Measurements from ENCODE around the gene SENP1. TPM values are rescaled to one million over a fixed set of nuclear protein-coding genes. Genes with fewer than 3 reads are reported as not detected.

The SENP1 gene
- total RNA-seq, 1 experiment from 2014 or later: 28.8 TPM

DNA sequence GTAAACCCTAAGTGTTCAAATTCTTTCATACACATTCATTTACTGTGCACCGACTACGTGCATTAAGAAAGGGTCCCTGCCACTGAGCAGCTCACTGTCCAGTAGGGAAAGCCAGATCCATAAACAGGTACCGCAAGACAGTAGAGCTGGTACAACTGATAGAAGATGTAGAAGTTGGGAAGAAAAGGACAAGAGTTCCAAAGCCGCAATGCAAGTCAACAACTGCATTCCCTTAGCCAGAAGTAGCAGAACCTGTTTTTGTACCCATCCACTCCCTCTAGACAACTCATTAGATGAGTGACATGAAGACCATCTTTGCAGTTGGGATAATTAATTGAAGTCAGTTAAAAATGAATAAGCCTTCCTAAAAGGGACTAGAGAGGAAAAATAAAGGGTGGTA, 1.3 kb downstream of the SENP1 start:
- H3K9me3 ChIP-seq (ENCODE audit: control insufficient read depth, low read depth, low read length): no peaks in the 10 kb centered on the region
- H3K9ac ChIP-seq (ENCODE audit: extremely low read depth, insufficient read length, low read length): peak overlapping the region; percentile 30
- H3K4me1 ChIP-seq (ENCODE audit: insufficient read depth, low read length): peaks cover 7% of the 10 kb centered on the region
- Mint-ChIP-seq H3K27ac (peak overlapping the region in 1 of 3 experiments; percentile 25; a peak in 1 of 7 replicates), H3K27me3 (ENCODE audit: low read depth) (peaks cover 9% of the 10 kb centered on the region), H3K4me1 (peaks cover 16 to 18% of the 10 kb centered on the region in 2 experiments), H3K36me3 (ENCODE audit: insufficient read depth in 1 of 3, low read depth in 3 of 3) (no peaks in the 10 kb centered on the region), H3K4me3 (peak overlapping the region; percentile 84 to 94), H3K9me3 (no peaks in the 10 kb centered on the region)
- DNase-seq: no peak
- no peak overlapping the region for H2BK5ac ChIP-seq (ENCODE audit: insufficient read length, low read length)
- no peak overlapping the region for H3K23ac ChIP-seq (ENCODE audit: insufficient read length, low read depth, low read length)
- H3K79me2 ChIP-seq (ENCODE audit: insufficient read depth, low read length): peaks cover 3% of the 10 kb centered on the region; the same call in 1 of the 2 replicates
- no peaks in the 10 kb centered on the region for H4K20me1 ChIP-seq (ENCODE audit: control insufficient read depth, insufficient read depth, insufficient read length)
- peak overlapping the region; percentile 96 for H3K4me2 ChIP-seq (ENCODE audit: insufficient read depth, insufficient read length, low read length)
- WGBS (ENCODE audit: extremely low coverage, insufficient read length, low lambda C conversion rate): 100% methylated on average over 1 of the region's 4 CpGs
- H2BK20ac ChIP-seq (ENCODE audit: low read depth, low read length, poor library complexity, severe bottlenecking): no peak overlapping the region
- H3K14ac ChIP-seq (ENCODE audit: insufficient read depth, low read length): no peak overlapping the region
- no peak overlapping the region for H3T11ph ChIP-seq (ENCODE audit: low read length)
- H2BK15ac ChIP-seq (ENCODE audit: low read depth, low read length): no peak overlapping the region
- H3K79me1 ChIP-seq (ENCODE audit: insufficient read depth, low read depth, low read length, poor library complexity, severe bottlenecking): no peaks in the 10 kb centered on the region
- no peak overlapping the region for H2AK5ac ChIP-seq (ENCODE audit: insufficient read length, low read length)
- no peak overlapping the region for H4K8ac ChIP-seq (replicated peaks; ENCODE audit: insufficient read length, low read depth, low read length)
- H3K27ac ChIP-seq (ENCODE audit: insufficient read length, low read depth, low read length): no peak overlapping the region
- no peak overlapping the region for H4K91ac ChIP-seq (ENCODE audit: insufficient read length, low read depth, low read length)
- H3K27me3 ChIP-seq (ENCODE audit: insufficient read depth, low read length): no peaks in the 10 kb centered on the region
- H3K56ac ChIP-seq (ENCODE audit: insufficient read length, low read depth, low read length): no peak overlapping the region
- H3K23me2 ChIP-seq (ENCODE audit: insufficient read length, low read depth, low read length, poor library complexity, severe bottlenecking): peaks cover 6% of the 10 kb centered on the region
- TF ChIP-seq, protein P1, sequence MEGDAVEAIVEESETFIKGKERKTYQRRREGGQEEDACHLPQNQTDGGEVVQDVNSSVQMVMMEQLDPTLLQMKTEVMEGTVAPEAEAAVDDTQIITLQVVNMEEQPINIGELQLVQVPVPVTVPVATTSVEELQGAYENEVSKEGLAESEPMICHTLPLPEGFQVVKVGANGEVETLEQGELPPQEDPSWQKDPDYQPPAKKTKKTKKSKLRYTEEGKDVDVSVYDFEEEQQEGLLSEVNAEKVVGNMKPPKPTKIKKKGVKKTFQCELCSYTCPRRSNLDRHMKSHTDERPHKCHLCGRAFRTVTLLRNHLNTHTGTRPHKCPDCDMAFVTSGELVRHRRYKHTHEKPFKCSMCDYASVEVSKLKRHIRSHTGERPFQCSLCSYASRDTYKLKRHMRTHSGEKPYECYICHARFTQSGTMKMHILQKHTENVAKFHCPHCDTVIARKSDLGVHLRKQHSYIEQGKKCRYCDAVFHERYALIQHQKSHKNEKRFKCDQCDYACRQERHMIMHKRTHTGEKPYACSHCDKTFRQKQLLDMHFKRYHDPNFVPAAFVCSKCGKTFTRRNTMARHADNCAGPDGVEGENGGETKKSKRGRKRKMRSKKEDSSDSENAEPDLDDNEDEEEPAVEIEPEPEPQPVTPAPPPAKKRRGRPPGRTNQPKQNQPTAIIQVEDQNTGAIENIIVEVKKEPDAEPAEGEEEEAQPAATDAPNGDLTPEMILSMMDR (conservative IDR thresholded peaks at IDR 0.05): no peak
- H2AFZ ChIP-seq (ENCODE audit: low read length): no peak overlapping the region
- H3K4ac ChIP-seq (ENCODE audit: low read depth, low read length): no peak overlapping the region
- no peak overlapping the region for H2BK12ac ChIP-seq (ENCODE audit: insufficient read length, low read depth, low read length)
- no peak overlapping the region for H2BK120ac ChIP-seq (ENCODE audit: low read depth, low read length, poor library complexity, severe bottlenecking)
- no peak overlapping the region for H4K5ac ChIP-seq (ENCODE audit: insufficient read length, low read depth, low read length)
- H3K18ac ChIP-seq (ENCODE audit: insufficient read length, low read depth, low read length): no peak overlapping the region
